HAP-1 (cell line): ENCODE data around the gene CBS.
"Not testable (repeated sequence)": the region's sequence is repeated elsewhere in the genome, so short reads cannot be mapped to it uniquely, and the experiment has no call there.

Source experiments
- DNase-seq, 2 experiments: peaks; one replicate each; pipeline ENCODE4 v3.0.0-alpha.2; 2016 to 2020; ENCODE audit warnings: low spot score in 2 of 2
- H3K27me3 ChIP-seq: fragments of 250-450 bp; sonication (Bioruptor Pico); 2 replicates; pipeline ENCODE4 v1.5.1; 2020; ENCODE audit warnings: low read depth, mild to moderate bottlenecking, moderate library complexity
- H3K36me3 ChIP-seq: fragments of 250-450 bp; sonication (Bioruptor Pico); replicated peaks from 2 replicates; pipeline ENCODE4 v1.5.1; 2020; ENCODE audit warnings: mild to moderate bottlenecking
- H3K4me1 ChIP-seq: fragments of 250-450 bp; sonication (Bioruptor Pico); 2 replicates; pipeline ENCODE4 v1.5.1; 2020; ENCODE audit warnings: mild to moderate bottlenecking
- H3K4me3 ChIP-seq: fragments of 250-450 bp; sonication (Bioruptor Pico); 2 replicates; pipeline ENCODE4 v1.5.1; 2020; ENCODE audit warnings: mild to moderate bottlenecking, moderate library complexity
- H3K9me3 ChIP-seq: fragments of 250-450 bp; sonication (Bioruptor Pico); 2 replicates; pipeline ENCODE4 v1.5.1; 2020; ENCODE audit warnings: mild to moderate bottlenecking, moderate library complexity
- in situ Hi-C: fragments of 300-500 bp; cut with MboI; formaldehyde crosslinking; loops from 3 replicates; pipeline ENCODE4 v1.14.3; 2020; ENCODE audit warnings: low sequenced_read_pairs, inconsistent platforms, mixed read lengths

The CBS gene

GRCh38 chr21:43082587-43083300 is 7.1 kb upstream of the CBS start:
- H3K36me3 ChIP-seq, H3K4me1 ChIP-seq, H3K9me3 ChIP-seq, in situ Hi-C loops, DNase-seq, H3K27me3 ChIP-seq, H3K4me3 ChIP-seq: not testable (repeated sequence)

GRCh38 chr21:43076643-43077042 is 1.0 kb upstream of the CBS start:
- DNase-seq, result peak in 1 of 2 experiments; percentile 9
- H3K4me1 ChIP-seq, H3K27me3 ChIP-seq, H3K36me3 ChIP-seq, H3K9me3 ChIP-seq, in situ Hi-C loops, H3K4me3 ChIP-seq: not testable (repeated sequence)

GRCh38 chr21:43076023-43076637 is 495 bp upstream of the CBS start:
- in situ Hi-C loops, result not testable (repeated sequence)

GRCh38 chr21:43074401-43075169 is 1.1 kb downstream of the CBS start:
- DNase-seq, H3K4me1 ChIP-seq, in situ Hi-C loops, H3K27me3 ChIP-seq, H3K9me3 ChIP-seq, H3K4me3 ChIP-seq, H3K36me3 ChIP-seq: not testable (repeated sequence)

More at GRCh38 chr21:43076023-43076637, 495 bp upstream of the CBS start:
- H3K9me3 ChIP-seq, DNase-seq, H3K27me3 ChIP-seq, H3K4me3 ChIP-seq, H3K4me1 ChIP-seq, H3K36me3 ChIP-seq: not testable (repeated sequence)

GRCh38 chr21:43072742-43073141 is 2.9 kb downstream of the CBS start:
- H3K27me3 ChIP-seq, H3K36me3 ChIP-seq, DNase-seq, H3K9me3 ChIP-seq, H3K4me3 ChIP-seq, in situ Hi-C loops, H3K4me1 ChIP-seq: not testable (repeated sequence)

- H3K36me3 ChIP-seq, H3K4me3 ChIP-seq, H3K4me1 ChIP-seq, H3K27me3 ChIP-seq, in situ Hi-C loops, H3K9me3 ChIP-seq, DNase-seq: not testable (repeated sequence)
Observed at GRCh38 chr21:43069682-43070081, 6.0 kb downstream of the CBS start.

GRCh38 chr21:43068065-43068464 is 7.6 kb downstream of the CBS start:
- in situ Hi-C loops, H3K4me3 ChIP-seq, DNase-seq, H3K4me1 ChIP-seq, H3K27me3 ChIP-seq, H3K9me3 ChIP-seq, H3K36me3 ChIP-seq: not testable (repeated sequence)

GRCh38 chr21:43066690-43067089 is 8.9 kb downstream of the CBS start:
- H3K36me3 ChIP-seq, in situ Hi-C loops, H3K27me3 ChIP-seq, H3K4me3 ChIP-seq, H3K4me1 ChIP-seq, H3K9me3 ChIP-seq: not testable (repeated sequence)
- DNase-seq, result peak in 1 of 2 experiments; percentile 5

- H3K9me3 ChIP-seq, H3K27me3 ChIP-seq, in situ Hi-C loops, H3K4me1 ChIP-seq, H3K4me3 ChIP-seq, DNase-seq, H3K36me3 ChIP-seq: not testable (repeated sequence)
Observed at GRCh38 chr21:43065991-43066390, 9.6 kb downstream of the CBS start.

GRCh38 chr21:43064265-43064917 is 11.2 kb downstream of the CBS start:
- H3K27me3 ChIP-seq, H3K9me3 ChIP-seq, in situ Hi-C loops, DNase-seq, H3K4me1 ChIP-seq, H3K36me3 ChIP-seq, H3K4me3 ChIP-seq: not testable (repeated sequence)

GRCh38 chr21:43062955-43063664 is 12.5 kb downstream of the CBS start:
- H3K4me1 ChIP-seq, H3K9me3 ChIP-seq, H3K36me3 ChIP-seq, in situ Hi-C loops, H3K4me3 ChIP-seq, H3K27me3 ChIP-seq: not testable (repeated sequence)
- DNase-seq, result peak in 1 of 2 experiments; percentile 2

- not testable (repeated sequence) for H3K36me3 ChIP-seq
Observed at GRCh38 chr21:43053112-43053511, 22.5 kb downstream of the CBS start.

More at GRCh38 chr21:43053112-43053511, 22.5 kb downstream of the CBS start:
- in situ Hi-C loops, H3K9me3 ChIP-seq, H3K4me1 ChIP-seq, H3K4me3 ChIP-seq, DNase-seq, H3K27me3 ChIP-seq: not testable (repeated sequence)
